GM21390 (cell line): ENCODE results near the gene HDAC3.

ENCODE experiments used
- ATAC-seq: cut with Tn5 transposase; IDR thresholded peaks from one replicate; pipeline ENCODE4 v1.9.1; 2021; ENCODE audit not compliant: unreplicated experiment

HDAC3 gene

DNA sequence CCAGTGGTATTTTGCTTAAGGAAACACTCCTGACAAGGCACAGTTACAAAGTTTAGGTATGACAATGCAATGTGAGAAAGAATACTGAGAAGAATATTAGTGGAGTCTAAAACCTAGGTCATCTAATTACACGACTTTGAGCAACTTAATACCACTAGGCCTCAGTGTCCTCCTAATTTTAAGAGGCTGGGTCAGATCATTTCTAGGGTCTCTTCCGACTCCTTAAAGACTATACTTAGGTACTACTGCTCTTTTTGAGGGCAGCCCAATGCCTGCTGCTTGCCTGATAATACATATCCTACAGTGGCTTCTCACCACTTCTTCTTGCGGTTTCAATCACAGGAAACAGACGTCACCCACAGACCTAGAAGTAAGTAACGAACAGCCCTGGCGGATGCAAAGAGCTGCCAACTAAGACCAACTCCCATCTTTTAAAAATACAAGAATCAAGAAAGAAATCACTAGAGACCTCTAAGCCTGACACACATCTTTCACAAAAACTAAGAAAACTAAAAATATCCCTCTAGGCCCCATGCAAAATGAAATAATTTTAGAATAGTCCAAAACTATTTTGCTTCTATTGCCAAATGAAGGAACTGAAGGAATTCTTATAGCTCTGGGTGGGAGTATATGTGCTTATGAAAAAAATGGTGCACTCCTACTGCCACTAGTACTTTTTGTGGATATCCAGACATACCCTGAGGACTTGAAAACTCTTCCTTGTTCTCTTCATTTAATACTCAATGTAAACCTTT, 30.9 kb downstream of the HDAC3 start:
- peak; percentile 98 for ATAC-seq

DNA sequence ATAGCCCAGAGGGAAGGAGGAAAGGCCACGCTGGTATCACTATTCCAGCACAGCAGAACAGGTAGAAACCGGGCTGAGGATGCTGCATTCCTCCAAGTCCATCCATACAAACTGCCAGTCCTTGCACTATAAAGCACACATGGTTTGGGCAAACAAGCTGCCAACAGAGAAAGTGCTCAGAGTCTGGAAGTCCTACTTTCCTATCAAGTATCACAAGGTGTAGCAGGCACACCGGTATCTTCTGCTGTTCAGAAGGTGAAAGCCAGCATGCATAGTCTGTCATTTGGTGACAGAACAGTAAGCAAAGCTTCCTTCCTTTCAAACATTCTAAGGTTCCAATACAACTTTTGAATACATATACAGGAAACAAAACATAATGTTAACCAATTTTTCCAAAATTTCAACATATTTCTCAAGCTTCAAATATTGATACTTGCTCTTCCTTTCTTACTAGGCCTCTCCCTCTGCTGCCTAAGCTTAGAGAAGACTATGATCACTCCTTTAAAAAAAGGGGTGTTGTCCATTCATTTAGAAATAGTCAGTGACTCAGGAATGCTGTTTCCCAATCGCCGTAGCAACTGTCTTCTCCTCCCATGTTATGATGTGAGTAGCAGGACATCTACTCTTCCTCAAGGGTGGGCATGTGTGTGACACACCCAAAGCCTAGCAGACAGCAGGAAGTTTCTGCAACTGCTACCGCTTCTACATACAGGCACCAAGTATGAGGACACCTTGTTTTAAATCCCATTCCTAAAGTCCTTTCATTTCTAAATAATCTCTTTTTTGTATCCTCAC, 32.5 kb downstream of the HDAC3 start:
- ATAC-seq: no peak

DNA sequence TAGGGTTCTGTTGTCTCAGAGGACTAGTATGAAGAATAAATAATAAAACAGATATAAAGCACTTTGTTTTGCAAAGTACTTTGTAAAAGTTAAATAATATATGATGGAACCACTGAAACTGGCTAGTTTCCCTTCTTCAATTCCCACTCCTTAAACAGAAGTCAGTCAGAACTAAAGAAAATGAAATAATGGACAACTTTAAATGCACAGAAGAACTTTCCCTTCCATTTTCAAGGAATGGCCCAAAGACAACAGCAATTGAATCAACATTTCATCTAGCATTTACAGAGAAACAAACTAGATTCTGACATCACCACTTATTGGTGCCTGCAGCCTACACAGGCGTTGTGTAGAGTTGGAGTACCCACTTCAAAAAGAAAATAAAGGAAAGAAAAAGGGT, 34.0 kb downstream of the HDAC3 start:
- no peak for ATAC-seq

DNA sequence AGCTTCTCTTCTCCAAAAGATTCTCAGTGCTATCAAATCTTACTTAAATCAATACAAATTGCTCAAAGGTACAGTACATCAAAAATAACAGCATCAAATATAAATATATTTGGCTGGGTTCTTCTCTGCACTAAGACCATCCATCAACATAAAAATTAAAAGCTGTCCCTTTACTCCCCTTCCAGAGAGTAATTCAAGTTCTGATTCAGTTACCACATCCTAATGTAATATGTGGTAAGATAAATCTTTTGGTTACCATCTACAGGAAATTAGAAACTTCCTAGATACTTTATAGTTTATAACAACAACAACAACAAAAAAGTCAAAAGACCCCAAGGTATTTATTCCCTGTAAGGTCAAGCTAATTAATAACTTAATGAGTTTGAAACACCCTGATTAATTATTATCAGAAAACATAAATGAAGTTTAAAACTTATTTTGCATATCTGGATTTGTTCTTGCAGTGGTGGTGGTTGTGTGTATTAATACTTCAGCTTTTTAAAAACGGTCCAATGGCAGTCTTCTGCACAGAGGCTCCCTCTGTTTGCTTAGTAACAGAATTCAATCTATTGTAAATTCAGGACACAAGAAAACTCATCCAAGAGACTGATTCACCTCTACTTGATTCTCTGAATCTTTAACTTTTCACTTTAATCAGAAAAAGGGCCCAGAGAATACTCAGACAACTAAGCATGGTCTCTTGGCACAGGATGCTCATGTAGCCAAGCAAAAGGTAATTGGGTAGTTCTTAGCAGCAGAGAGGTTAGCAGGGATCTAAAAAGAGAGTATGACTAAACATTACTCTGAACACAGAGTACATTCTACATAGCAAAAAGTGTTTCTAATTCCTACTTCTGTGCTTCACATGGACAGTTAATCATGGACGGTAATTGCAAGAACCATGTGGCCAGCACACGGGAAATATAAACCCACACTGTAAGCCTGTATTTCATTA, 38.0 kb downstream of the HDAC3 start:
- ATAC-seq: no peak

DNA sequence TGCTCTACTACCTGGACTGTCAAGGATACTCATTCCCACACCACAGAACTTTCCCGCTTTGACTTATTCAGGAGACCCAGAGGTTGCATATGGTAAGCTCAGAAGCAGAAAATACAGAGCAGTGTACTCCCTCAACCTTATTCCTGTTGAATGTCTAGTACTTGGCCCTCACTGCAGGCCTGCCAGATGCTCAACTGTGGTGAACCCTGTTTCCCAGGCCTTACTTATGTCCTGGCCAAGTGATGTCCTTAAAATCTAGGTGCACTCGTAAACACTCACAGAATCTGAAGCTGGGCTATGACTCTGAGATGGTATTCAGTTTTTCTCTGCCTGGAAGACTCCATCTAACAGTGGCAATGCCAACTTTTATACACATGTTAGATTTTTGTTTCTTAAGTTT, 38.8 kb downstream of the HDAC3 start:
- no peak for ATAC-seq

DNA sequence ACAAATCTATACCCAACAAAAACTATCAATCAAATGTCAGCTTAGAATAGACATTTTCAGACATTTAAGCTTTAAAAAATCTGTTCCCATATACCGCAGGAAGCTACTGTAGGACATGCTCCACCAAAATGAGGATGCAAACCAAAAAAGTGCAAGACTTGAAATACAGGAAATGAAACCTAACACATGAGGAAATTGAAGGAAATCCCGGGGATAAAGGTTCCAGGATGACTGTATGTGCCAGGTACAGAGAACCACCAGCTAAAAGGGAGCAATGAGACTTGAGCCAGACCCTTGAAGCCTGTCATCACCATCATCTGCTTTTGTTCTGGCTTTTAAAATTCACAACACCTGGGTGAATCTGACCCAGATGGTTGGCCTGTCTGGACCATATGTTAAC, 39.3 kb downstream of the HDAC3 start:
- no peak for ATAC-seq

DNA sequence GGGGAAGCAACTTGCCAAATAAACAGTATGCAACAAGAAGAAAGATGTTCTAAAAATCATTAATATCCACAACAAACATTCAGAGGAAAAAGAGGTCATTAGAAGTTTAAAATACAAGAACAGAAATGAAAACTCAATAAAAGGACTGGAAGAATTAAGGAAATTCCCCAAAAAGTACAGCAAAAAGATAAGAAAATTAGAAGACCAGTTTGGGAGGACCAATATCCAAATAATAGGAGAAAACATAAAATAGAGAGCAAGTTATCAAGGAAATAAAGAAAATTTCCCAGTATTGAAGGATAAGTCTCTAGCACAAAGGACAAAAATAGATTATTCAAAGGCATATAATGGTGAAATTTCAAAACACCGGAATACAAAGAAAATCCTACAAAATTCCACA, 39.8 kb downstream of the HDAC3 start:
- no peak for ATAC-seq

DNA sequence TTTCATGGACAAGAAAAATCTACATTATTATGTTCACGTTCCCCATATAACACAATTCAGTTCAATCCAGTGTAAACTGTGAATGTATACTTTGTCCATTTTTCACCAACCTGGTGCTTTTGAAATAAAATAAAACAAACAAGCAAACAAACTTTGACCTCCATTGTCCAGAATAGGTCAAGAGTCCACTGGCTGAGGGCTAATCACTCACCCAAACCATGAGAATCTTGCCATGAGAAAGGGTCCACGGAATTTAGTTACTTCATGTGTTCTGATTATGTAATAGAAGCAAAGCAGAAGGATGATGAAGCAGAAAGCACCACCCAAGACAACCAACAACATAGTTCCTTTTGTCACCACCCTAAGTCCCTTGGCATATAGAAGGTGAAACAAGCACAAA, 46.5 kb downstream of the HDAC3 start:
- no peak for ATAC-seq

DNA sequence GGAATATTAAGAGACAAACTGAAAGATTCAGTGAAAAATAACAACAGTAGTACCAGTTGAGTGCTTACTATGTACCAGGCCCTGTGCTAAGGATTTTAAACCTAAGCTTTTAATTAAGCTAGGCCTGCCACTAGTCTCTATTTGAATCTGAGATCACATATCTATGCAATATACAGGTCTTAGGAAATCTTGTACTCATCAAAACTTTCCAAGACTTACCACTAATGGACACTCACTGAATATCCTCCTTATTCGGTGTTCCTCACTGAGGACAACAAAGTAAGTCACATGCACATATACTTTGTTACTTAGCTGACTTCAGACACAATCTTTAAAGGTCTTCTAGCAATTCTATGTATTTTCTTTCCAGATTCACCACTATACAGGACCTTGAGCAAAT, 50.4 kb downstream of the HDAC3 start:
- no peak for ATAC-seq

DNA sequence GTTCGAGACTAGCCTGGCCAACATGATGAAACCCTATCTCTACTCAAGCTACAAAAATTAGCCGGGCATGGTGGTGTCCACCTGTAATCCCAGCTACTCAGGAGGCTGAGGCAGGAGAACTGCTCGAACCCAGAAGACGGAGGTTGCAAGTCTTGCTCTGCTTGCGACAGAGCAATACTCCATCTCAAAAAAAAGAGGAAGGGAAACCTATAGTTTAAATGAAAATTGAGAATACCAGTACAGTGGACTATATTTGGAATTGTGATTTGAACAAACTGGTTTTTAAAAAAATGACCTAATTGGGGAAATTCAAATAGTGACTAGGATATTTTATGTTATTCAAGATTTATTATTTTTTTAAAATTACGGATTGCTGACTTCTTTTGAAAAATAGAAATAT, 51.1 kb downstream of the HDAC3 start:
- ATAC-seq: no peak

DNA sequence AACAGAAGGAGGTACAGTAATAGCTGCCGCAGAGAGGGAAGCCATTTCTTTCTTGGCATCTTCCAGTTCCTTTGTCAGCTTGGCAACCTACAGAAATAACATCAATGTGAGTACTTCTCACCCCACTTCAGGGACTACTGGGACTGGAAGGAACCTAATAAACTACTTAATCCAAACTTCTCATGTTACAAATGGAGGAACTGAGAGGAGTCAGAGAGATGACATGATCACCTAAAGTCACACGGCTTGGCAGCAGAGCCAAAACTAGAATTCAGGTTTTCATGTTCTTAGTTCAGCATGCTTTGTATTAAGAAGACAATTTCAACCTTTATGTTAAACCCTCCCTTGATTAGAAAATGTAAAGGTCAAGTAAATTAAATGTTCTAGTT, 62.5 kb downstream of the HDAC3 start:
- ATAC-seq: no peak

DNA sequence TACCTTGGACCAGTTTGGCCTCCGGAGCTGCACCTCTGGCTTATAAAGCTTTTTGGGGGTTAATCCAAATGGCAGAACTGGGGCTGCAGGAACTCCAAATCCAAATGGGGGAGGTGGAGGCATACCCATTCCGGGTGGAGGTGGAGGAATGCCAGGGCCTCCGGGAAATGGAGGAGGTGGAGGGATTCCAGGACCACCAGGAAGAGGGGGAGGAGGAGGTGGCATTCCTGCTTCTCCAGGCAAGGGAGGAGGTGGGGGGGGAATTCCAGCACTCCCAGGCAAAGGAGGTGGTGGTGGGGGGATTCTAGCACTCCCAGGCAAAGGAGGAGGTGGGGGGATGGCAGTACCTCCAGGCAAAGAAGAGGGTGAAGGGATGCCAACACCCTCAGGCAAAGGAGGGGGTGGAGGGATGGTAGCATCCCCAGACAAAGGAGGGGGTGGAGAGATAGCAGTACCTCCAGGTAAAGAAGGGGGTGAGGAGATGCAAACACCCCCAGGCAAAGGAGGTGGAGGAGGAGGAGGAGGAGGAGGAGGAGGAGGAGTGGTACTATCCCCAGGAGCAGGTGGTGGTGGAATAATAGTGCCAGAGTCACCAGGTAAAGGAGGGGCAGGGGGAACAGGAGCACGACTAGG, 63.0 kb downstream of the HDAC3 start:
- ATAC-seq: no peak
